PFSK-1 (cell line): ENCODE results near the gene CCDC69.

Experiments
- FOXP2 ChIP-seq: optimal IDR thresholded peaks from 2 replicates; pipeline ENCODE3; 2011; ENCODE audit warnings: borderline replicate concordance, control low read depth, inconsistent platforms; ENCODE audit not compliant: insufficient read depth; ENCODE audit errors: extremely low read length, extremely low read depth
- POLR2AphosphoS5 ChIP-seq: IDR thresholded peaks from 2 replicates; pipeline ENCODE4 v1.6.1; 2012; ENCODE audit warnings: low read depth, mild to moderate bottlenecking, control low read depth, low read length, moderate library complexity
- REST ChIP-seq, 2 experiments: IDR thresholded peaks; 2 replicates each; pipeline versions ENCODE4 v1.6.1 to v1.8.0; 2011 to 2012; ENCODE audit warnings: low read depth in 2 of 2, low read length in 2 of 2, control low read depth in 1 of 2, inconsistent platforms in 1 of 2, mild to moderate bottlenecking in 1 of 2, moderate library complexity in 1 of 2; ENCODE audit not compliant: insufficient read depth in 1 of 2
- SIN3A ChIP-seq: IDR thresholded peaks from 2 replicates; pipeline ENCODE4 v1.6.1; 2012; ENCODE audit warnings: mild to moderate bottlenecking, low read length, moderate library complexity, borderline replicate concordance; ENCODE audit not compliant: insufficient read depth
- TAF1 ChIP-seq: IDR thresholded peaks from 2 replicates; pipeline ENCODE4 v1.6.1; 2012; ENCODE audit warnings: low read length, control low read depth, borderline replicate concordance; ENCODE audit not compliant: insufficient read depth

Gene CCDC69

GRCh38 chr5:151216781-151217180 lies 7.1 kb downstream of the CCDC69 start:
- no peak for TF ChIP-seq REST (IDR thresholded peaks at IDR 0.05; ENCODE audit: insufficient read depth in 1 of 2, low read depth in 2 of 2, low read length in 2 of 2)
- TF ChIP-seq POLR2AphosphoS5 = no peak
- no peak for TF ChIP-seq TAF1
- TF ChIP-seq FOXP2 = no peak
- TF ChIP-seq SIN3A = no peak

GRCh38 chr5:151215546-151215880 lies 8.4 kb downstream of the CCDC69 start:
- TF ChIP-seq FOXP2 = no peak
- TF ChIP-seq REST (IDR thresholded peaks at IDR 0.05; ENCODE audit: insufficient read depth in 1 of 2, low read depth in 2 of 2, low read length in 2 of 2) = no peak
- no peak for TF ChIP-seq SIN3A
- no peak for TF ChIP-seq TAF1
- TF ChIP-seq POLR2AphosphoS5 = no peak

GRCh38 chr5:151214614-151215545 lies 9.0 kb downstream of the CCDC69 start:
- TF ChIP-seq SIN3A = no peak
- TF ChIP-seq FOXP2 = no peak
- no peak for TF ChIP-seq TAF1
- no peak for TF ChIP-seq REST (IDR thresholded peaks at IDR 0.05; ENCODE audit: insufficient read depth in 1 of 2, low read depth in 2 of 2, low read length in 2 of 2)
- TF ChIP-seq POLR2AphosphoS5 = no peak

- TF ChIP-seq POLR2AphosphoS5 (no peak), FOXP2 (no peak), REST (IDR thresholded peaks at IDR 0.05; ENCODE audit: insufficient read depth in 1 of 2, low read depth in 2 of 2, low read length in 2 of 2) (no peak)
Measured at GRCh38 chr5:151213803-151214613, 9.9 kb downstream of the CCDC69 start.
